ENCODE data around the gene CYP1A2.

Gene CYP1A2

DNA sequence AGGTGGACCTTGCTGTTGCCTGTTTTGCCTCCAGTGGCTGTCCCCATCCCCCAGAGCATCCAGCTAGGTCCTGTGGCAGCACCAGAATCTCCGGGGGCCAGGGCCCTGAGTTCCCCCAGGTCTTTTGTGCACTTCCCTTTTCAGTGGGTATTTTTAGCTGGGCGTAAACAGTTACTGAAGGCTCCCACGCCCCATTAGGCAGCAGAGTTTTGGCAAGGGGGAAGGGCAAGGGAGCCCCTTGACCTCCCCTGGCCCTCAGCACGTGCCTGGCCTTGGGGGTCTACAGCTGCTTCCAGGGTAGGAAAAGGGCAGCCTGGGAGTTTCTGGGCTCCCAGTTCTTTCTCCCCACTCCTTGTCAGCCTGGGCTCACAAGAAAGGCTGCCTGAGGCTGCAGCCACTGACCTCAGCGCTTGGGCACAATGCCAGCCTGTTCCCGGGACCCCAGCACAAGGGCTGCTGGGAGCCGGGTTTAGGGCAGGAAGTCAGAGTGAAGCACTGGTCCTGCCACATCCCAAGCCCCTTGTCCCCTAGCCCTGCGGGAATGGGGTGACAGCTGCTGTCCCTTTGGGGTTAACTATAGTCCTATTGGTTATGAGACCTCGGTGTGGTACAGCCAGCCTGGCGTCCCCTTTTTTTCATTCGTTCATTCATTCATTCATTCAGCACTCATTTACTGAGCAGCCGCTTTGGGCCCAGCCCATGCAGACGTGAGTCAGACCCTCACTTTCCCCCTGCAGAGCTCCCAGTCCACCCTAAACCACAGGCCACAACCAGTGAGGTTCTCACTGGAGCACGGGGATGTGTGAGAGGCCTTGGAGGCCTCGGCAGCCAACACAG lies 41.7 kb downstream of the CYP1A2 start:
- DNase-seq: no peak

DNA sequence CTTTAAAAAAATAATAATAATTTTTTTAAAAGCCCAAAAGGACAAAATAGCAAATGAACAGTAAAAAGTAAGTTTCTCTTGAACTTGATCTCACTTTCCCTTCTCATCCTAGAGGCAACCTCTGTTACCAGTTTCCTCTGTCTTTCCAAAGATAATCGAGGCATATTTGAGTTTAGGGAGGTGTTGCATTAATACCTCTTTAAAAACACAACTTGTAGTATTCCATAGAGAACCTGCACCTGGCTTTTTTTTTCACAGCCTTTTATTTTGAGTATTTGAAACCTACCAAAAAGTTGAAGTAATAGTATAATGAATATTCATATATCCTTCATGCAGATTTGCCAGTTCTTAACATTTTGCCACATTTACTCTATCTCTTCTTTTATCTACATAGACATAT lies 42.4 kb downstream of the CYP1A2 start:
- DNase-seq: no peak

DNA sequence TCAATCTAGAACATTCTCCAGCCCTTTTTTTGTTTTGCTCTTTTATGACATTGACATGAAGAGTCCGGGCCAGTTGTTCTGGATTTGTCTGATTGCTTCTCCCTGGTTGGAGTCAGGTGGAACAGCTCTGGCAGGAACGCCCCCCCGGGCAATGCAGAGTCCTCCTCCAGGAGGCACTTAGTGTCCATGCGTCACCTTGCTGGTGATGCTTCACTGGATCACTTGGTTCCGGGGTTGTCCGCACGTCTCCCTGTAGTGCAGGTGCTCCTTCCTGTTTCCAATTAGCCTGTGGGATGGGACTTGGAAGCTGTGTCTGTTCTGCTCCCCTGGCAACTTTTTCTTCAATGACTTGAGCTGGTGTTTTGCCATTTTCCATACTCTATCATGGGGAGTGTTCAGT lies 43.0 kb downstream of the CYP1A2 start:
- DNase-seq: no peak

DNA sequence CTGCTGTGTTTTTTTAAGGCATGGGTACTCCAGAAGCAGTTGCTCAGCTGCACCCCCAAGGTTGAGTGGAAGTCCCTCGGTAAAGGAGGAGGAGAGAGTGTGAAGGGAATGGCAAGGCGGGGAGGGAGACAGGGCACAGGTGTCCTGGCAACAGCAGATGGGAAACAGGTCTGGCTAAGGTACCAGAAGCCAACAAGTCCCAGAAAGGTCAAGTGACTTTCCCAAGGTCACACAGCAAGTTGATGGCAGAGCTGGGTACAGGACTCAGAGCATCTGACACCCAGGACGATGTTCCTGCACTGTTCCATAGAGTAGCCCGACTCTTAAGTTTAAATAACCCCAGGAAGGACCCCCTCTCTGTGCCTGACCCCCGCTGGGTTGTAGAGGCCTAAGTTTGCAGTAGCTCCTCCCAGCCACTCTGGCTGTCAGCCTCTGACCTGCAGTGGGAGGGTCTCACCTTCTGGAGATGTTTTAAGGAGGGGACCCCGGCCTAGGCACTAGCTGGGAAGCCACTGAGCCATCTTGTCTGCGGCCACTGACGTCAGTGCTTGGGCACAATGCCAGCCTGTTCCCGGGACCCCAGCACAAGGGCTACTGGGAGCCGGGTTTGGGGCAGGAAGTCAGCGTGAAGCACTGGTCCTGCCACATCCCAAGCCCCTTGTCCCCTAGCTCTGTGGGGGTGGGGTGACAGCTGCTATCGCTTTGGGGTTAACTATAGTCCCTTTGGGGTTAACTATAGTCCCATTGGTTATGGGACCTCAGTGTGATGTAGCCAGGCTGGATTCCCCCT lies 43.8 kb downstream of the CYP1A2 start:
- DNase-seq: no peak

DNA sequence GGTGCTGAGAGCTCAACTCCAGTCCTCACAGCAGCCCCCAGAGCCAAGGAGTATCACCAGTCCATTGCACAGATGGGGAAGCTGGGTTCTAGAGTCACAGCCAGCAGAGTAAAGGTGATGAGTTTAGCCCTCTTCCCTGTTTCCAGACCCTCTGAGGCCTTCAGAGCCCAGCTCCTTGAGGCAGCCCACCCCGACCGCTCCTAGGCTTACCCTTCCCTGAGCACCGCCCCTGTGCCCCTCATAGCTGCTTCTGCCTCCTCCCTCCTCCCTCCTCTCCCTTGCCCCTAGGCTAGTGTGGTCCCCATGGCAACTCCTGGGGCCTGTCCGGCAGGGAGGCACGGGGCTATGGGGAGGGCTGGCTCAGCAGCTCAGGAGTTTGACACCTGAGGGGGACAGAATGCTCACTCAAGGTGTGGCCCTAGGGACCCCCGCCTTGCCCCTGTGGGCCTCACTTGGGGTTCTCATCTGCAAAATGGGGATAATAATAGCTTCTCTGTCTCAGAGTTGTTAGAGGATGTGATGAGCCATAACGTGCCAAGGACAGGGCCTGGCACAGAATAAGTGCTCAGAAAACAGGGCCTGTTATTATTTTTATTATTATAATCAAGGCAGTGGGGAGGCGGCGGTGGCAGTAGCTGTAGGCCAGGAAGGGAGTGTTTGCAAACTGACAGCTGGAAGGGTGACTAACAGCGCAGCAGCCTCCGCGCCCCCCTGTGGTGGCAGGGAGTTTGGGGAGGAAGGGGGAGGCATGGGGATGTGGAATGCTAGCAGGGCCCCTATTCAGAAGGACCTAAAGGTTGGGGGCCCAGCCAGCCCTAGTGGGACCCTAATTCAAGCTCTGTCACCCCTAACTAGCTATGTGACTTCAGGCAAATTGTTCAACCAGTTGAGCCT lies 44.7 kb downstream of the CYP1A2 start:
- DNase-seq: peak; percentile 77

DNA sequence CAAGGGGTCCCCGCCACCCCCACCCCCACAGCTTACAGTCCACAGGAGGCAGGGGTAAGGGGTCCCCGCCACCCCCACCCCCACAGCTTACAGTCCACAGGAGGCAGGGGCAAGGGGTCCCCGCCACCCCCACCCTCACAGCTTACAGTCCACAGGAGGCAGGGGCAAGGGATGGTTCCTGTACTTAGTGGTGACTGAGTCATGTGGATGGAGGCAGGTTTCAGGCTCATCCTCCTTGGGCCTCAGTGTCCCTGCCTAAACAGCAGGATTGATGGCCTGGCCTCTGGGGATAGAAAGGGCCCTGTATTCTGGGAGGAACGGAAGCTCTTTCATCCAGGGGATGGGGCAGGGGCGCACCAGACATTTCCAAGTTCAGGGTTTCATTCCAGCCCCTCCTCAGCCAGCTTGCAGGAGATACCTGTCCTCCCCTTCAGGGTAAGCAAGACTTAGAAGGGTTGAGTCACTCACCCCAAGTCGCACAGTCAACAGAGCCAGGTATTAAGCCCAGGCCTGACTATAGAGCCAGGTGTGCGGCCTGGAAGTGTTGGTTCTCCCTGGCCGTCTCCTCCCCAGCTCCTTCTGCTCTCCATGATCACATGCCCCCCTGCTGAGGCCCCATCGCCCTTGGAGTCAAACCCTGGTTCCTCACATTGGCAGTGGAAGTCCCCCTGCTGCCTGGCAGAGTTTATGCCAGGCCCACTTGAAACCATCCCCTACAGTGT lies 45.8 kb downstream of the CYP1A2 start:
- DNase-seq: no peak

DNA sequence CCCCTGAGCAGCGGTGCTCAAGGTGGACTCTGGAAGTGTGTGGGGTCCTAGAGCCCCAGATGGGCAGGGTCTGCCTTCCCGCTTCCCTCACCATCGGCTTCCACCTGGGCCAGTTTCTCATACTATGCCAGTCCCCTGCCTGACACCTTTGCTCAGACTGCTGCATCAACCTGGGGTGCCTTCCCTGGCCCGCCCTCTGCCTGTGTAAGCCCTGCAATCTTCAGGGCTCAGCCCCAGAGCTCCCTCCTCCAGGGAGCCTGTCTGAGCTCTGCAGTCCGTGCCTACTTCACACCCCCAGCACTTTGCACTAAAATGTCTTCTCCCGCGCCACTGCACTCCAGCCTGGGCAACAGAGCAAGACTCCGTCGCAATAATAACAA lies 46.3 kb downstream of the CYP1A2 start:
- DNase-seq: no peak

DNA sequence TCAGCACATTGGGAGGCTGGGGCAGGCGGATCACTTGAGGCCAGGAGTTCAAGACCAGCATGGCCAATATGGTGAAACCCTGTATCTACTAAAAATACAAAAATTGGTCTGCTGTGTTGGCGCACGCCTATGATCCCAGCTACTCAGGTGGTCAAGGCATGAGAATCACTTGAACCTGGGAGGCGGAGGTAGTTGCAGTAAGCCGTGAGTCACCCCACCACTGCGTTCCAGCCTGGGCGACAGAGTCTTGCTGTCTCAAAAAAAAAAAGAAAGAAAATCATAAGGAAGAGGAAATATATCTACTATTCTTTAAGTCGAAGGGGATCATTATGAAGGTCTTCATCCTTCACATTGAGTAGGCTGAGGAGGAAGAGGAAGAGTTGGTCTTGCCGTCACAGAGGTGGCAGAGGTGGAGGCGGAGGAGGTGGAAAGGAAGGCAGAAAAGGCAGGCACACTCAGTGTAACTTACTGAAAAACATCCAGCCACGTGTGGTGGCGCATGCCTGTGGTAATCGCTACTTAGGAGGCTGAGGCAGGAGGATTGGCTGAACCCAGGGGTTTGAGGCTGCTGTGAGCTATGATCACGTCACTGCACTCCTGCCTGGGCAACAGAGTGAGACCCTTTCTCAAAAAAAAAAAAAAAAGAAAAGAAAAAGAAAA lies 47.5 kb downstream of the CYP1A2 start:
- peak; percentile 54 for DNase-seq

DNA sequence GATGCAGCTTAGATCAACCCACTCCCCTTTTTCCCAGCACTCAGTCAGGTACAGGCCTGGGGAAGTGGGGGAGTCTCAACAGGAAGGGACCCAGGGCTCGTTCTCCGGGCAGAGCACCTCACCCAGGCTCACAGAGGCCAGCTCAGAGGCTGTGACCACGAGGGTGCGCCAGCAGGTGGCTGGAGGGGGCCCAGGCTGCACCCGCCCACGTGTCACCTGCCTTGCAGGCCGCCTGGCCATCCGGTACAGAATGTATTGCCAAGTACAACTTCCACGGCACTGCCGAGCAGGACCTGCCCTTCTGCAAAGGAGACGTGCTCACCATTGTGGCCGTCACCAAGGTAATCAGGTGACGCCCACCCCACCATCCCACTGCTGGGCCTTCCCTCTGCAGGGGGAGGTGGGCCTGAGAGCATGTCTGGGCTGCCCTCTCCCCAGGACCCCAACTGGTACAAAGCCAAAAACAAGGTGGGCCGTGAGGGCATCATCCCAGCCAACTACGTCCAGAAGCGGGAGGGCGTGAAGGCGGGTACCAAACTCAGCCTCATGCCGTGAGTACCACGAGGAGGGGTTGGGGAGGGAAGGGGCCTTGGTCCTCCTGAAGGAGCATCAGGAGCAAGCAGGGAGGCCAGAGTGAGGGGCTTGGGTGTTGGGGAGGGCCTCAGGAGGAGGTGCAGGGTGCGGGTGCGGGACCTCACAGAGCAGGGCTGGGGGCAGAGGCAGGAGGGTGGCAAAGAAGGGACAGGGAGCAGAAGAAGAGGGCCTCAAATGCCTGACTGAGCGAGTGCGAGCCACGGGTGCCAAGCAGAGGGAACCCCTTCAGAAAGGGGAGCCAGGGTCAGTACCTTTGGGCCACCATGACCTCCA lies 50.0 kb downstream of the CYP1A2 start:
- DNase-seq: no peak

DNA sequence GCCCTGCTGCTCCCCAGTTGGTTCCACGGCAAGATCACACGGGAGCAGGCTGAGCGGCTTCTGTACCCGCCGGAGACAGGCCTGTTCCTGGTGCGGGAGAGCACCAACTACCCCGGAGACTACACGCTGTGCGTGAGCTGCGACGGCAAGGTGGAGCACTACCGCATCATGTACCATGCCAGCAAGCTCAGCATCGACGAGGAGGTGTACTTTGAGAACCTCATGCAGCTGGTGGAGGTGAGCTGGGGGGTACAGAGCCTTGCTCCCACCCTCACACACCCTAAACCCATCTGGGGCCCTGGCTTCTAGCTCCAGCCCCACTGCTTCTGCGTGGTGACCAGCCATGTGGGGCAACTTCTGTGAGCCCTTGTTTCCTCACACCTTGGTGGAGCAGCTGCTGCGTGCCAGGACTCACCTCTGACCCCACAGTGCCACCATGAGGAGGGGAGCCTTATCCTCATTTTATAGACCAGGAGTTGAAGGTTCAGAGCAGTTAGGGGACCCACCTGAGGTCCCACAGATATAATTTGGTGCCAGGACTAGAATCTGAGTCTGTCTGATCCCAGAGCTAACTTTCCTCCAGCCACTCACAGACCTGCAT lies 50.7 kb downstream of the CYP1A2 start:
- no peak for DNase-seq

DNA sequence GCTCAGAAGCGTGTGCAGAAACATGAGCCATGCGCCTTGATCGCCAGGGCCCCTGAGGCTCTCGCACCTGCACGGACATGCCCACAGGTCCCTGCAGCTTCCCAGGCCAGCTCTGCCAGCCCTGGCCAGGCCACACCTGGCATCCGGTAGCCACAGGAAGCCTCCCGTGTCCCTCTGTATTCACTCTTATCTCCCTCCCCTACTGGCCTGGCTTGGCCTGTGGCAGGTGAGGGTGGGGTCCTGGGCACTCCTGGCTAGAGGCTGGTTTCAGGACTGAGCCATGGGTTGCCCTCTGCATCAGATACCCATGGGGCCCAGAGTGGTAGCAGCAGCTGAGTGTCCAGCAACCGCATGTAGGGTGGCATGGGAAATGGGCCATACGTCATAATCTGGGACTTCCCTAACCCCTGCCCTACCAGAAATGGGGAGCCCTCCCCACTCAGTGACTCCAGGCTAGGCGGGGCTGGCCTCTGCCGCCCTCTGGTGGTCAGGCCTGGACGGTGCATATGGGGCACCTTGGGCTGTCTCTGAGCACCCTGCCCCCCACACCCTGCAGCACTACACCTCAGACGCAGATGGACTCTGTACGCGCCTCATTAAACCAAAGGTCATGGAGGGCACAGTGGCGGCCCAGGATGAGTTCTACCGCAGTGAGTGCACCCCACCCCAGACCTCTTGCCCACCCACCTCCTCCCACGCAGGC lies 51.4 kb downstream of the CYP1A2 start:
- DNase-seq: peak; percentile 86

DNA sequence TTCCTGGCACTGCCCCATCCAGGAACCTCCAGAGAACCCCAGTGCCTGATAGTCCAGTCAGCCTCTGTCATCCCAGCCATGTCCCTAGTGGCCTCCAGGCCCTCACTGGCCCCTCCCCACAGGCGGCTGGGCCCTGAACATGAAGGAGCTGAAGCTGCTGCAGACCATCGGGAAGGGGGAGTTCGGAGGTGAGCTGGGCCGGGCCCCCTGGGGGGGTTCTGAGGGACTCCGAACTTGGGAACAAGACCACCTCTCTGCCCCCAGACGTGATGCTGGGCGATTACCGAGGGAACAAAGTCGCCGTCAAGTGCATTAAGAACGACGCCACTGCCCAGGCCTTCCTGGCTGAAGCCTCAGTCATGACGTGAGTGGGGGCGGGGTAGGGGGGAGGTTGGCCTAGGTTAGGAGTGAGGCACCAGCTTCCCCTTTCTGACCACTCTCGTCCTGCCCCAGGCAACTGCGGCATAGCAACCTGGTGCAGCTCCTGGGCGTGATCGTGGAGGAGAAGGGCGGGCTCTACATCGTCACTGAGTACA lies 52.0 kb downstream of the CYP1A2 start:
- no peak for DNase-seq

DNA sequence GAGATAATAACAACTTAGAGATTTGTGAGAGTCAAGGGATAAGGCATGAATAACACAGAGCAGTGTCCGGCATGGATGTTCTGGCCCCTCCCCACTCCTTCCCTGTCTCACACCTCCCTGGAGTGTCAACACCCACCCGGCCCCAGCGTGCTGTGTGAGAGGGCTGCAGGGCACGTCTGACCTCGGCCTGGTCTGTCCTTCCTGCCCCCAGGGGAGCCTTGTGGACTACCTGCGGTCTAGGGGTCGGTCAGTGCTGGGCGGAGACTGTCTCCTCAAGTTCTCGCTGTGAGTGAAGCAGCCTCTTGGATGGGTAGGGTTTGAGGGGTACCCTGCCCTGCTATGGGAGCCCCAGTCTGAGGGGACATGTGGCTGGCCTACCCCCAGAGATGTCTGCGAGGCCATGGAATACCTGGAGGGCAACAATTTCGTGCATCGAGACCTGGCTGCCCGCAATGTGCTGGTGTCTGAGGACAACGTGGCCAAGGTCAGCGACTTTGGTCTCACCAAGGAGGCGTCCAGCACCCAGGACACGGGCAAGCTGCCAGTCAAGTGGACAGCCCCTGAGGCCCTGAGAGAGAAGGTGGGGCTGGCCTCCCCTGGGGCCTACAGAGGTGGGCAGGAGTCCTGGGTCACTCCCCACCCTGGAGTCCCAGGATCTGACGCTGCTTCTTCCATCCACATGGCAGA lies 52.8 kb downstream of the CYP1A2 start:
- no peak for DNase-seq

DNA sequence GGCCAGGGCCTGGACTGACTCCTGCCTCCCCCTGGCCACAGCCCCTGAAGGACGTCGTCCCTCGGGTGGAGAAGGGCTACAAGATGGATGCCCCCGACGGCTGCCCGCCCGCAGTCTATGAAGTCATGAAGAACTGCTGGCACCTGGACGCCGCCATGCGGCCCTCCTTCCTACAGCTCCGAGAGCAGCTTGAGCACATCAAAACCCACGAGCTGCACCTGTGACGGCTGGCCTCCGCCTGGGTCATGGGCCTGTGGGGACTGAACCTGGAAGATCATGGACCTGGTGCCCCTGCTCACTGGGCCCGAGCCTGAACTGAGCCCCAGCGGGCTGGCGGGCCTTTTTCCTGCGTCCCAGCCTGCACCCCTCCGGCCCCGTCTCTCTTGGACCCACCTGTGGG lies 53.6 kb downstream of the CYP1A2 start:
- DNase-seq: no peak

DNA sequence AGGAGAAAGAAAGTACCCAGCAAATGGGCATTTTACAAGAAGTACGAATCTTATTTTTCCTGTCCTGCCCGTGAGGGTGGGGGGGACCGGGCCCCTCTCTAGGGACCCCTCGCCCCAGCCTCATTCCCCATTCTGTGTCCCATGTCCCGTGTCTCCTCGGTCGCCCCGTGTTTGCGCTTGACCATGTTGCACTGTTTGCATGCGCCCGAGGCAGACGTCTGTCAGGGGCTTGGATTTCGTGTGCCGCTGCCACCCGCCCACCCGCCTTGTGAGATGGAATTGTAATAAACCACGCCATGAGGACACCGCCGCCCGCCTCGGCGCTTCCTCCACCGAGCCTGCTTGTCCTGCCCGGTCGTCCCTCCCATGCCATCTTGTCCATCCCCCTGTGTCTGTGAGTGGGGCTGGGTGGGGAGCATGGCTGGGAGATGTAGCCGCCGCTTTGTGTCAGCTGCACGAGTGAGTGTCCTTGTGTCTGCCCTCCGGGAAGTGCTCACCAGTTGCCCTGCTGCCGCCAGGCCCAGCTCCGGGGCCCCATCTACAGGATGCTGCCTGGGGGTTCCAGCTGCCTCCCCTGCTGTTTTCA lies 54.3 kb downstream of the CYP1A2 start:
- DNase-seq: no peak

DNA sequence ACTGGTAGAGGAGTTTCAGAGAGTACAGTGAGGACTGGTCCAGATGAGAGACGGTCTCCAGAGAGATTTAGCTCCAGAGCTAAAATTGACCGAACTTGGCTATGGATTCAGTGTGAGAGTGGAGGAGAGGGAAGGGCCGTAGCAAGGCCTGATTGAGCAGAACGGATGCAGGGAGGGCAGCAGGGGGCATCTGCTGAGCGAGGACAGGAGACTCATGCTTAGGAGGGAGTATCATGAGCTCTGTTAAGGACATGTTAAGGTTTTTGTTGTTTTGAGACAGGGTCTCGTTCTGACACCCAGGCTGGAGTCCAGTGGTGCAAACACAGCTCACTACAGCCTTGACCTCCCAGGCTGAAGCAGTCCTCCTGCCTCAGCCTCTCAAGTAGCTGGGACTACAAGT lies 56.3 kb downstream of the CYP1A2 start:
- no peak for DNase-seq
